Glutamatergic neuron (in vitro differentiated cells): ENCODE measurements around the gene RHOBTB3. TPM values are rescaled to one million over a fixed set of nuclear protein-coding genes. Genes with fewer than 3 reads are reported as not detected.
"Not testable (repeated sequence)": the region's sequence is repeated elsewhere in the genome, so short reads cannot be mapped to it uniquely, and the experiment has no call there.

Experiments
- DNase-seq: peaks from one replicate; pipeline ENCODE4 v3.0.0; 2022
- H3K27ac Mint-ChIP-seq: one replicate; pipeline ENCODE4 v1.8.0; 2020; ENCODE audit warnings: mild to moderate bottlenecking, mixed read lengths, inconsistent platforms; ENCODE audit not compliant: unreplicated experiment
- H3K27me3 Mint-ChIP-seq: one replicate; pipeline ENCODE4 v1.8.0; 2020; ENCODE audit warnings: mild to moderate bottlenecking, moderate library complexity, mixed read lengths, inconsistent platforms; ENCODE audit not compliant: unreplicated experiment
- H3K36me3 Mint-ChIP-seq: one replicate; pipeline ENCODE4 v1.8.0; 2020; ENCODE audit warnings: mild to moderate bottlenecking, mixed read lengths, inconsistent platforms; ENCODE audit not compliant: unreplicated experiment
- H3K4me1 Mint-ChIP-seq: one replicate; pipeline ENCODE4 v1.8.0; 2020; ENCODE audit warnings: mild to moderate bottlenecking, low read depth, mixed read lengths, inconsistent platforms; ENCODE audit not compliant: unreplicated experiment
- H3K4me3 Mint-ChIP-seq: one replicate; pipeline ENCODE4 v1.8.0; 2020; ENCODE audit warnings: mild to moderate bottlenecking, mixed read lengths, inconsistent platforms; ENCODE audit not compliant: unreplicated experiment
- H3K9me3 Mint-ChIP-seq: one replicate; pipeline ENCODE4 v1.8.0; 2020; ENCODE audit warnings: mild to moderate bottlenecking, moderate library complexity, mixed read lengths, inconsistent platforms; ENCODE audit not compliant: unreplicated experiment
- CTCF ChIP-seq: fragments of 200-600 bp; sonication (generic); IDR thresholded peaks from one replicate; pipeline ENCODE4 v1.5.0; 2021; ENCODE audit not compliant: partially characterized antibody, unreplicated experiment
- total RNA-seq: library from RNA; stranded (reverse); fragmentation: NEBNext Ultra II Directional; extraction: Animal tissue kit (Norgen Biotek cat#: 25700); gene quantifications from one replicate; pipeline ENCODE4 v1.2.1, GENCODE V29; 2021; ENCODE audit not compliant: unreplicated experiment

RHOBTB3 gene
- total RNA-seq, 1 donor from 2014 or later, result 39.0 TPM

GRCh38 chr5:95704150-95704549 is 27.0 kb upstream of the RHOBTB3 start:
- Mint-ChIP-seq H3K27me3 (peaks cover 2% of the 10 kb centered on the region), H3K4me3 (no peak overlapping the region), H3K9me3 (peaks cover 1% of the 10 kb centered on the region), H3K36me3 (no peaks in the 10 kb centered on the region), H3K27ac (no peak overlapping the region), H3K4me1 (peaks cover 4% of the 10 kb centered on the region)
- TF ChIP-seq CTCF, result no peak
- no peak for DNase-seq

GRCh38 chr5:95706196-95706595 is 24.9 kb upstream of the RHOBTB3 start:
- H3K9me3 Mint-ChIP-seq, H3K36me3 Mint-ChIP-seq, H3K4me1 Mint-ChIP-seq, H3K27ac Mint-ChIP-seq, DNase-seq, H3K27me3 Mint-ChIP-seq, H3K4me3 Mint-ChIP-seq: not testable (repeated sequence)

DNA sequence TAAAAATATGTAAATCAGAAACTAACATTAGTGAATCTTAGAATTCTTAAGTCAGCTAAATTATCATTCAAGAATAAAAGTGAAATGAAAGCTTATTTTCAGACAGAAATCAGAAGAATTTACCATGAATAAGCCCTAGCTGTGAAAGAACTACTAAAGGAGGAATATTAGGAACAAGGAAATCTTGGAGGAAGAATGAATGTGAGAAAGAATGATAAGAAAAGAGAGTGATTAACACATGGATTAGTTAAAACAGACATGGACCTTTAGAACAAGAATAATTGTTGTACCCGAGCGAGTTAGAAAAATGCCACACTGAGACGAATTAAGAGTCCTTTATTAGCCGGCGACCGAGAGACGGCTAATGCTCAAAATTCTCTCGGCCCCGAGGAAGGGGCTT is 24.1 kb upstream of the RHOBTB3 start:
- peaks cover 7% of the 10 kb centered on the region for H3K4me1 Mint-ChIP-seq
- H3K4me3 Mint-ChIP-seq, result no peak overlapping the region
- TF ChIP-seq CTCF, result no peak
- no peak overlapping the region for H3K27ac Mint-ChIP-seq
- H3K27me3 Mint-ChIP-seq, result peaks cover 6% of the 10 kb centered on the region
- H3K9me3 Mint-ChIP-seq, result peaks cover 1% of the 10 kb centered on the region
- DNase-seq, result no peak
- no peaks in the 10 kb centered on the region for H3K36me3 Mint-ChIP-seq

GRCh38 chr5:95707534-95708188 is 23.5 kb upstream of the RHOBTB3 start:
- H3K27me3 Mint-ChIP-seq, H3K4me1 Mint-ChIP-seq, H3K9me3 Mint-ChIP-seq, H3K4me3 Mint-ChIP-seq, H3K36me3 Mint-ChIP-seq, DNase-seq, H3K27ac Mint-ChIP-seq: not testable (repeated sequence)

- no peak for DNase-seq
- TF ChIP-seq CTCF, result no peak
- no peak overlapping the region for H3K4me3 Mint-ChIP-seq
- H3K9me3 Mint-ChIP-seq, result peaks cover 3% of the 10 kb centered on the region
- H3K27ac Mint-ChIP-seq, result no peak overlapping the region
- H3K27me3 Mint-ChIP-seq, result peaks cover 6% of the 10 kb centered on the region
- peaks cover 6% of the 10 kb centered on the region for H3K4me1 Mint-ChIP-seq
- H3K36me3 Mint-ChIP-seq, result no peaks in the 10 kb centered on the region
Measured at GRCh38 chr5:95708876-95709275, 22.3 kb upstream of the RHOBTB3 start.

- Mint-ChIP-seq H3K4me3 (no peak overlapping the region), H3K27me3 (peaks cover 6% of the 10 kb centered on the region), H3K27ac (no peak overlapping the region)
Measured at GRCh38 chr5:95709967-95710650, 21.0 kb upstream of the RHOBTB3 start.

GRCh38 chr5:95710651-95711500 is 20.3 kb upstream of the RHOBTB3 start:
- H3K4me3 Mint-ChIP-seq, result peak overlapping the region; percentile 85
- not testable (repeated sequence) for H3K9me3 Mint-ChIP-seq, H3K27me3 Mint-ChIP-seq, H3K36me3 Mint-ChIP-seq, H3K27ac Mint-ChIP-seq, H3K4me1 Mint-ChIP-seq, DNase-seq

More at GRCh38 chr5:95709967-95710650, 21.0 kb upstream of the RHOBTB3 start:
- no peak for TF ChIP-seq CTCF
- H3K9me3 Mint-ChIP-seq, result peaks cover 3% of the 10 kb centered on the region
- H3K36me3 Mint-ChIP-seq, result no peaks in the 10 kb centered on the region
- no peak for DNase-seq
- peaks cover 2% of the 10 kb centered on the region for H3K4me1 Mint-ChIP-seq
